Activated CD8-positive, alpha-beta memory T cell treated with anti-CD3 and anti-CD28 coated beads, Interleukin-2, amount 50 U/mL, for 24 hours (primary cell): ENCODE data around the gene OPA3.
A peak's percentile ranks its signal among the peaks of the same experiment; 100 is the strongest.
"Not testable (repeated sequence)": the region's sequence is repeated elsewhere in the genome, so short reads cannot be mapped to it uniquely, and the experiment has no call there.

Source experiments
- DNase-seq: peaks from one replicate; pipeline ENCODE4 v3.0.0-alpha.2; 2020; ENCODE audit errors: extremely low read depth

Gene OPA3

DNA sequence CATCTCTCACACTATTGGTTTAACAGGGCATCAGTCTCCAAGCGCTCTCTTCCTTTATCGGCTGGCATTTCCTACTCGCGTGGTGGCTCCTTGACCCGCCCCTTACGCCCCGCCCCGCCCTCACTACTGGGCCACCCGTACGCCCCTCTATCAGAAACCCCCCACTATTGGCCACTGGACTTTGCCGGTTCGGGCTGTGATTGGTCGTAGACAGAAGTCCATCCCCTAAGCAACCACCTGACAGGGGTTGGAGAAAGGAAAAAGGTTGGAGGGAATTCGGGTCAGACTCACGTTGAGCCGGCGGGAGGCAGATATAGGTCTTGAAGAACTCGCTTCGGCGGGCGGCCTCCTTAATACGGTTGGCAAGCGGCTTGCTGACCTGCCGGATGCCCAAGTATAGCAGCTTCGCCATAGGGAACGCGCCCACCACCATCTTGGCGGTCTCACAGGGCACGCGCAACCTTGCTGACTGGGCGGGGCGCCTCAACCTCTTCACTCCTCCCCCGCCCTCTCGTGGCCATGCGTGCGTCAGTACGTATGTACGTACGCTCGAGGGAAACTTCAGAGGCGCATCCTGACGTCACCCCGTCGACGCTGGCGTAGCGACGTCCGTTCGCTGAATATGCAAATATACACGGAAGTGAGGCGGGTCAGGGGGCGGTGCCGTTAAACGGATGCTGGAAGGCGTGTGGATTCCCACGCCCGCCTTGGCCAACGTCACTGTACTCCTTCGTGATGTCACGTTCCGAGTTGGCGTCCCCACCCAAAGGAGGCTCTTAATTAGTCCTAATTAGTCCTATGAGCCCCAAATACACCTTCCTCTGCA, at the start of gene OPA3:
TSS of gene OPA3 (minus strand) at position 471 of the 826 bp plus-strand sequence. CDS start at position 433, 38 bp downstream.
- peak; percentile 99 for DNase-seq

GRCh38 chr19:45632468-45633196, 48.0 kb upstream of the OPA3 start:
- DNase-seq, result no peak

- DNase-seq, result no peak
Measured at GRCh38 chr19:45630463-45630862, 45.9 kb upstream of the OPA3 start.

GRCh38 chr19:45629704-45630103, 45.1 kb upstream of the OPA3 start:
- DNase-seq, result no peak

DNA sequence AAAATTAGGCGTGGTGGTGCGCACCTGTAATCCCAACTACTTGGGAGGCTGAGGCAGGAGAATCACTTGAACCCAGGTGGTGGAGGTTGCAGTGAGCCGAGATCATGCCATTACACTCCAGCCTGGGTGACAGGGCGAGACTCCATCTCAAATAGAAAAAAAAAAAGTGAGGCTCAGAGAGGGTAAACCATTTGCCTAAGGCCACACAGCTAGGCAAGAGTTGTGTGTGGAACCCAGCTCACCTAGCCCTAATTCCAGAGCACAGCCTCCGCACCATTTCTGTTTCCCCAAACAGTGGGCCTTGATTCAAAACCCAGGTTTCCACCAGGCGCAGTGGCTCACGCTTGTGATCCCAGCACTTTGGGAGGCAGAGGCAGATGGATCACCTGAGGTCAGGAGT, 43.6 kb upstream of the OPA3 start:
- not testable (repeated sequence) for DNase-seq

DNA sequence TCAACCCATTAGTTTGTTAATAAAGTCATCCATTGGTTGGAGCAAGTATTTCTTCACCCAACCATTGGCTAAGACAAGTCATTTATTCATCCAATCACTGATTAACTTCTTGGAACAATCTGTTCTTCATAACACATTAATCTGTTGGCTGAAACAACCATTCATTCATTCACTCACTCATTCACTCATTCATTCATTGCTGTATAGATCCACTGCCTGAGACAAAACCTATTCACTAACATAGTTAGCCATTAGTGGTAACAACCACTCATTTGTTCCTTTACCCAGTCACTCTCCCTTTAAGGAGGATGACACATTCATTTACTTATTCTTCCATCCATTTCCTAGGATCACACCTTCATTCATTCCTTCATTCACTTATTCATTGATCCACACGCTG, 39.4 kb upstream of the OPA3 start:
- DNase-seq, result no peak

DNA sequence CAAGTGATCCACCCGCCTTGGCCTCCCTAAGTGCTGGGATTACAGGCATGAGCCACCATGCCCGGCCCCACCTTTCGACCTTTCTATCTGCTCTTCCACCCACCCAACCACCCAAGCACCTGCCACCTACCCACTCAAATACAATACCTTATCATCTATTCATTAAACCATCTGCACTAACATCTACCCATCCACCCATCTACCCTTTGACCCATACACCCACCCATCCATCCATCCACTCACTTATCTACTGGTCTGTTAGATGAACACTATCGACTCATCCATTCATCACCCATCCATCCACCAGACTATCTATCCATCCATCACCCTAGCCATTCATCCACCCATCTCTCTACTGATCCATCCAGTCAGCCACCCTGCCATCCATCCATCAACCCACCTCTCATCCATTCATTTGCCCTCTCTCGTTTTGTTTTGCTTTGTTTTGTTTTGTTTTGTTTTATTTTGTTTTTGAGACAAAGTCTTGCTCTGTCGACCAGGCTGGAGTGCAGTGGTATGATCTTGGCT, 37.4 kb upstream of the OPA3 start:
- DNase-seq, result no peak

- DNase-seq, result no peak
Measured at GRCh38 chr19:45621389-45621788, 36.8 kb upstream of the OPA3 start.

DNA sequence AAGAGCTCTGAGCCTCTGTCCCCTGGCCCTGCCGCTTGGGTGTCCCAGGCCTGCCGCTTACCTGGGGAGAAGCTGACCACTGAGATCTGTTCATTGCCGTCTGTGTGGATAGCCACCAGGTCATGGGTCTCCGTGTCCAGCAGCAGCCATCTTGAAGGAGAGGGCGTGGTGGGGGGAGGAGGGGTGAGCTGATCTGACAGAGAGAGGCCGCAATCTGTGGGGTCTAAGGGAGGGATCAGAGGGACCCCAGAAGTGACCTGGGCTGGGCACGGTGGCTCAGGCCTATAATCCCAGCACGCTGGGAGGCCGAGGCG, 32.1 kb upstream of the OPA3 start:
- DNase-seq, result no peak

GRCh38 chr19:45615795-45616703, 31.4 kb upstream of the OPA3 start:
- peak; percentile 60 for DNase-seq

DNA sequence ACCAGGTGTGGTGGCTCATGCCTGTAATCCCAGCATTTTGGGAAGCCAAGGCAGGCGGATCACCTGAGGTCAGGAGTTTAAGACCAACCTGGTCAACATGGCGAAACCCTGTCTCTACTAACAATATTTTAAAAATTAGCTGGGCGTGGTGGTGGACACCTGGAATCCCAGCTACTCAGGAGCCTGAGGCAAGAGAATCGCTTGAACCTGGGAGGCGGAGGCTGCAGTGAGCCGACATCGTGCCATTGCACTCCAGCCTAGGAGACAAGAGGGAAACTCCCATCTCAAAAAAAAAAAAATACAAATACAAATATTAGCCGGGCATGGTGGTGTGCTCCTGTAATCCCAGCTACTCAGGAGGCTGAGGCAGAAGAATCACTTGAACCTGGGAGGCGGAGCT, 30.5 kb upstream of the OPA3 start:
- DNase-seq, result not testable (repeated sequence)

- no peak for DNase-seq
Measured at GRCh38 chr19:45613926-45614725, 29.5 kb upstream of the OPA3 start.

DNA sequence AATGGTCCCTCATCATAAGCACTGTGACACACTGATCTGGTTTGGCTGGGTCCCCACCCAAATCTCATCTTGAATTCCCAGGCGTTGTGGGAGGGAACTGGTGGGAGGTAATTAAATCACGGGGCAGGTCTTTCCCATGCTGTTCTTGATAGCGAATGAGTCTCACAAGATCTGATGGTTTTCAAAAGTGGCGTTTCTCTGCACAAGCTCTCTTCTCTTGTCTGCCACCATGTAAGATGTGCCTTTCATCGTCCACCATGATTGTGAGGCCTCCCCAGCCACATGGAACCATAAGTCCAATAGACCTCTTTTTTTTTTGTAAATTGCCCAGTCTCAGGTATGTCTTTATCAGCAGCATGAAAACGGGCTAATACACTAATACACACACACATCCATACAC, 24.3 kb upstream of the OPA3 start:
- DNase-seq, result no peak

DNA sequence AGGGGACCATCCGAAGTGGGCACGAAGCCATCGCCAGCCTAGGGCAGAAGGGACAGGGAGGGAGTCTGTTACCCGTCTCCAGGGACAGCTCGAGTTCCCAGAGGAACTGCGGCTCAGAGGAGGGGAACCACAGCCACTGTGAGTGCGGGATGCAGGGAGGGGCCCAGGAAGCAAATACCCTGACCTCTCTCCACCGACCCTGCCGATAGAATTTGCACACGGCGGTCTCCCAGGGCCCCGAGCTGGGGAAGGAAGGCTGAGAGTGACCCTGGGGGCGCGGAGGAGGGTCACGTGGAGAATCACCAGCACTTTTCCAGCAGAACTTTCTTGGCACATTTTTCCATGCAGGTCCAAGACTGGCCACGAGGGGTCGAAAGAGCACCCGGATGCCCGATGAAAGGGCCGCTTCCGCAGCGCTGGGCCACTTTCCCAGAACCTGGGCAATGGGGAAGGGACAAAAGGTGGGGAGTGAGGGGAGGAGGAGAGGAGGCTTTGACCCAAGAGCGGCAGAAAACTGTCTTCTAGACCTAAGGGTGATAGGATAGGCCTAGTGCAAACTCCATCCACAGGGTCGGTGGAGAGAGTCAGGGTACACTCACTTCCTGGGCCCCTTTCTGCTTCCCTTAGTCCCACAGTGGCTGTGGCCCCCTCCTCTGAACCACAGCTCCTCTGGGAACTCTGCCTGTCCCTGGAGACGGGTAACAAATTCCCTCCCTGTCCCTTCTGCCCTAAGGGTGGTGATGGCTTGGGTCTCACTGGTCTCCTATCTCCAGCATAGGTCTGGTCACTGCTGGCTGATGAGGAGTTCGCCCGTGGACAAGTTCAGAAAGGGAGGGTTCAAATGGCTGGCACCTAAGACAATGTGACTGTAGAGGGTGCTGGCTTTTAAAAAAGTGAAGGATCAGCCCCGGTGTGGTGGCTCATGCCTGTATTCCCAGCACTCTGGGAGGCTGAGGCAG, 22.7 kb upstream of the OPA3 start:
- DNase-seq, result no peak

DNA sequence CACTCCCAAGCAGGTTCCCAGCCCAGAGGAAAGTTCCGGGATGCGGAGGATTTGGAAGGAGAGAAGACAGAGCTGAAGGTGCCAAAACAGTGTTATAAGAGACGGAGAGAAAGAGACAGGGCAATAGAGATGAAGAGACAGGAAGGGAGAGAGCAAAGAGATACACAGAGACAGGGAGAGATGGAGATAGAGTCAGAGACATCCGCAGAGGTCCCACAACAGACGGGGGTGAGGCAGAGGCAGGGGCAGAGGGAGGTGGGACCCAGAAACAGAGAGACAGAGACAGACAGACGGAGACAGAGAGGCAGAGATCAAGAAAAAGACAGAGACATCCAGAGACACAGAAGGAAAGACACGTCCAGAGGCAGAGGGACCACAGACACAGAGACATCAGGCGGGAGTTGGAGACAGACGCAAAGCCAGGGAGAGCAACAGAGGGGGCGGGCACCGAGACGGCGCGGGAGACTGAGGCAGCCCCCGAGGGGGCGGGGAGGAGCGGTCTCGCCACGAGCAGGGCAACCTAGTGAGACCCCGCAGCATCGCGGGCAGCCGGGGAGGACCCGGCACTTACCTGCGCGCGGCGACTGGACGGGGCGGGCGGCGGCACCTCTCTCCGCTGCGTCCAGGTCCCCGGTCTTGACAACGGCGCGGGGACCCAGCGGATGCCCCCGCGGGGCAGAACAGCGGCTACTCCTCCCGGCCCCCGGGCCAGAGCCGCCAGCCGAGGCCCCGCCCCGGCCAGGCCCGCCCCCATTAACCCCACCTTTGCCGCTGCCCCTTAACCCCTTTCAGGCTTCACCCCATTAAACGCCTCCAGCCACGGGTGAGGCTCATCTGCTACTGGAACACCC, 17.1 kb upstream of the OPA3 start, which contains the start of gene GPR4:
TSS of gene GPR4 (minus strand) at position 689 of the 851 bp plus-strand sequence. CDS start 10,346 bp downstream, outside the sequence.
- no peak for DNase-seq

DNA sequence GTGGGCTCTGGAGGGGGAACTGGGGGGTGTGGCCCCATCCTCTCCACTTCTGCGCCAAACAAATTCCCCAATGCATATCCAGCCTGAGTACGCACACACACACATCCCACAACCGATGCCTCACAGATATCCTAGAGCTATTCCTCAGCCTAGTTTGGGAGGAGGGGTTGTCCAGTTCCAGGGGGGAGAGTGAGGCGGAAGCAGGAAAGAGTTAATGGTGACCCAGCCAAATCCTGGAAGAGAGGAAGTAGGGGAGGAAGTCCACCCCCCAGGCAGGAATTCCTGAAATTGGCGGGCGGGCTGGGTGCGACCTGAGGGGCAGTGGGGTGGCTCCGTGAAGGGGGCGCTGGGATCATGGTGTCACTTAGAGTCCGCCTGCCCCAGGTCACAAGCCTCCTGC, 16.5 kb upstream of the OPA3 start:
- DNase-seq, result no peak

DNA sequence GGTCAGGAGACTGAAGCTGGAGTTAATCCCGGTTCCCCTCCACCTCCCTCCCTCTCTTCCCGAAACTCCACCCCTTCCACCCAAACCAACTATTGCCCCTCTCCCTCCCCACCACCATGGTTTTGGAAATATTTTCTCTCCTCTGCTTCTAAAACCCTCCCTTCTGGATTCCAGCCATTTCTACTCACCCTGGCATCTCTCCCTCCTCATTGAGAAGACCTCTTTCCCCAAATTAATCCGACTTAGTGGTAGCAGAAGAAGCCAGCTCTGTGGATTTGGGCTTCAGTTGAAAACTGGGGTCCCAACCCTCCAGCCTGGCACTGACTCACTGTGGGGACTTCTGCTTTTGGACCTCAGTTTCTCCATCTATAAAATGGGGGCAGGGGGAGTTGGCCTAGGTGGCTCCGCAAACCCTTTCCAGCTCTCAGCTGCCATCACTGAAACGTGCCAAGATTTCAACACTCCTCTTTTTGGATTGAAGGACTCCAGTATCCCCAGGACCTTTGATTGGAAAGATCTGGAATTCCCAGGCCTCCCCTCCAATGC, 15.8 kb upstream of the OPA3 start:
- DNase-seq, result no peak

DNA sequence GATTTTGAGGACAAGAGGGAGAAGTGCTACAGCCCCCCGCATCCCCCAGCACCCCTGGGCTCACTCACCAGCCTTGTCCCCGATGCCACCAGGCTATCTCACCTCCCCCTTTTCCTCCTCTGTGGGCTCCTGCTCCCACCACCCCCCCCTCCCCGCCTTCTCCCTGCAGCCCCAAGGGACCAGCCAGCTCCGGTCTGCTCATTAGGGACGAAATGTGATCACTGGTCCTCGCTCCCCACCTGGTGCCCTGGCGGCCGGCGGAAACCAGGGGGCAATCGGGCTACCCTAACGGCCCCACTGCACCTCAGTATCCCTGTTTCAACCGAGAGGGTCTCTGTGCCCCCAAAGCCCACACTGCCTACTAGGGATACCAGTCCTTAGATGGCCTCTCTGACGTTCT, 14.7 kb upstream of the OPA3 start:
- DNase-seq, result no peak
